ENCODE data around the gene TRIM73.
"Not testable (repeated sequence)": the region's sequence is repeated elsewhere in the genome, so short reads cannot be mapped to it uniquely, and the experiment has no call there.

Gene TRIM73

DNA sequence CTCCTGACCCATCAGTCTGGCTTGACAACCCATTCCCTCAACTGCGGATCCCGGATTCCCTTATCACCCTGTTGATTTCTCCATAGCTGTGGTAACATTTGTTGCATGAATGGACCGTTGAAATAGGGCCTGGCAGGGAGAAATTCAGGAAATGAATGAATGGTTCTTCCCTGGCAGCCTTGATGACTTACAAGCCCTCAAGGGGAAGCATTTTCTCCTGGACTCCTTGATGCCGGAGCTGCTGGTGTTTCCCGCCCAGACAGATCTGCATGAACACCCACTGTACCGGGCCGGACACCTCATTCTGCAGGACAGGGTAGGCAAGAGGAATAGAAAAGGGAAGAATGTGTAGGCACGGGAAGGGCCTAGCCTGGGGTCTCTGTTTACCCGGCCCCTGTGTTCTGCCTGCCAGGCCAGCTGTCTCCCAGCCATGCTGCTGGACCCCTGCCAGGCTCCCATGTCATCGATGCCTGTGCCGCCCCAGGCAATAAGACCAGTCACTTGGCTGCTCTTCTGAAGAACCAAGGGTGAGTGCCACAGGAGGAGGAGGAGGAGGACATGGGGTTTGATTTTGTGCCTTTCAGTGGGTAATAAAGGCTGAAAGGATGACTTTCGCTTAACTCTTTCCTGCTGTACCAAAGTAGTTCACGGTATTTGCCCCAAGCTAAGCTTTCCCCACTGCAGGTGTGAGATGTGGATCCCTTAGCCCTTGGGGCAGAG is 19.4 kb downstream of the TRIM73 start:
- intact Hi-C loops (cut with DNase I) = not testable (repeated sequence)
- DNase-seq = peak in 4 of 42 donors; percentile 17 to 51 (median 30)

- intact Hi-C loops (cut with DNase I); DNase-seq: not testable (repeated sequence)
Measured at GRCh38 chr7:75415428-75415817, 20.0 kb downstream of the TRIM73 start.

DNA sequence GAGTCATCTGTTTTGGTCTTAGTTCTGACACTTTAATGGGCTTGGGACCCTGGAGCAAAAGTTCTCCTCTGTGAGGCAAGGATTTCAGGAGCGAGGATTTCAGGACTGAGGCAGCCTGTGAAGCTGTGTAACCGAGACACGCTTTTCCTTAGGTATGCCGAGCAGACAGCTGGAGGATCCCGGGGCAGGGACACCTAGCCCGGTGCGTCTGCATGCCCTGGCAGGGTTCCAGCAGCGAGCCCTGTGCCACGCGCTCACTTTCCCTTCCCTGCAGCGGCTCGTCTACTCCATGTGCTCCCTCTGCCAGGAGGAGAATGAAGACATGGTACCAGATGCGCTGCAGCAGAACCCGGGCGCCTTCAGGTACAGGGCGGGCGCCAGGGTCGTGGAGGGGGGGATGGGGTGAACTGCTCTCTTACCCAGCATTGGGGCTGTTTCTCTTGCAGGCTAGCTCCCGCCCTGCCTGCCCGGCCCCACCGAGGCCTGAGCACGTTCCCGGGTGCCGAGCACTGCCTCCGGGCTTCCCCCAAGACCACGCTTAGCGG is 20.5 kb downstream of the TRIM73 start:
- intact Hi-C loops (cut with DNase I); DNase-seq: not testable (repeated sequence)

GRCh38 chr7:75416787-75417186 is 21.4 kb downstream of the TRIM73 start:
- intact Hi-C loops (cut with DNase I); DNase-seq: not testable (repeated sequence)

- DNase-seq = not testable (repeated sequence)
Measured at GRCh38 chr7:75418292-75418858, 22.9 kb downstream of the TRIM73 start.

GRCh38 chr7:75419210-75419609 is 23.8 kb downstream of the TRIM73 start:
- DNase-seq; intact Hi-C loops (cut with DNase I): not testable (repeated sequence)

More at GRCh38 chr7:75418292-75418858, 22.9 kb downstream of the TRIM73 start:
- intact Hi-C loops (cut with DNase I) = not testable (repeated sequence)

- DNase-seq = peak in 24 of 42 donors; percentile 8 to 59 (median 29)
- intact Hi-C loops (cut with DNase I) = not testable (repeated sequence)
Measured at GRCh38 chr7:75419693-75420092, 24.3 kb downstream of the TRIM73 start.

DNA sequence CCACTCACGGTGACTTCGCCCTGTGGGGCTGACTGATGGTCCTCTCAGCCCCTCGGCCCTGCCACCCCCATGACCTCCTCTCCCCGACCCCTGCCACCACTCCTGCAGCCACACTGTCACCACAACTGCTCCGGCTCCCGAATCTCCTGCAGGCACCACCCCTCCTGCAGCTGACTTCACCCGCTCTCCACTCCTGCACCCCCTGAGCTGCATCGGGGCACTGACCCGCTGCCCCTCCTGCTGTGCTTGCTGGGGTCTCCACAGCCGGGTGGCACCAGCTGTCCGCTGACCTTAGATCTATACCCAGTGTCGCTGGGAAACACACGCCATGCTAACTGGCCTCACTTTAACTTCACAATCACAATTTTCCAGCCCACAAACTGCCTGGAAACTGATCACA is 24.7 kb downstream of the TRIM73 start:
- DNase-seq; intact Hi-C loops (cut with DNase I): not testable (repeated sequence)

- intact Hi-C loops (cut with DNase I); DNase-seq: not testable (repeated sequence)
Measured at GRCh38 chr7:75421798-75422710, 26.6 kb downstream of the TRIM73 start.

- DNase-seq; intact Hi-C loops (cut with DNase I): not testable (repeated sequence)
Measured at GRCh38 chr7:75423481-75423880, 28.1 kb downstream of the TRIM73 start.

GRCh38 chr7:75439000-75439399 is 43.6 kb downstream of the TRIM73 start:
- intact Hi-C loops (cut with DNase I) = not testable (repeated sequence)

GRCh38 chr7:75442101-75442464 is 46.7 kb downstream of the TRIM73 start:
- intact Hi-C loops (cut with DNase I); DNase-seq: not testable (repeated sequence)

More at GRCh38 chr7:75439000-75439399, 43.6 kb downstream of the TRIM73 start:
- not testable (repeated sequence) for DNase-seq

- intact Hi-C loops (cut with DNase I) = not testable (repeated sequence)
- DNase-seq = peak in 36 of 42 donors; percentile 2 to 66 (median 26)
Measured at GRCh38 chr7:75442465-75443111, 47.2 kb downstream of the TRIM73 start.

GRCh38 chr7:75449946-75450345 is 54.5 kb downstream of the TRIM73 start:
- DNase-seq; intact Hi-C loops (cut with DNase I): not testable (repeated sequence)

GRCh38 chr7:75452494-75452955 is 57.1 kb downstream of the TRIM73 start:
- intact Hi-C loops (cut with DNase I); DNase-seq: not testable (repeated sequence)

Data from head of caudate nucleus (tissue), 42 donors.